ENCODE results near the gene FBXO9. TPM values are rescaled to one million over a fixed set of nuclear protein-coding genes. Genes with fewer than 3 reads are reported as not detected.

The FBXO9 gene
- total RNA-seq, 2 experiments from 2014 or later = 40.8 to 41.6 TPM

- no peak for ATAC-seq
- DNase-seq = no peak
- Mint-ChIP-seq H3K27me3 (no peaks in the 10 kb centered on the region), H3K9me3 (no peaks in the 10 kb centered on the region), H3K4me1 (ENCODE audit: low read depth) (no peaks in the 10 kb centered on the region), H3K36me3 (ENCODE audit: low read depth) (peaks cover 30% of the 10 kb centered on the region), H3K27ac (no peak overlapping the region), H3K4me3 (no peak overlapping the region)
- ChIA-PET CTCF (no interaction called here), POLR2A (no interaction called here)
- TF ChIP-seq, protein P1, sequence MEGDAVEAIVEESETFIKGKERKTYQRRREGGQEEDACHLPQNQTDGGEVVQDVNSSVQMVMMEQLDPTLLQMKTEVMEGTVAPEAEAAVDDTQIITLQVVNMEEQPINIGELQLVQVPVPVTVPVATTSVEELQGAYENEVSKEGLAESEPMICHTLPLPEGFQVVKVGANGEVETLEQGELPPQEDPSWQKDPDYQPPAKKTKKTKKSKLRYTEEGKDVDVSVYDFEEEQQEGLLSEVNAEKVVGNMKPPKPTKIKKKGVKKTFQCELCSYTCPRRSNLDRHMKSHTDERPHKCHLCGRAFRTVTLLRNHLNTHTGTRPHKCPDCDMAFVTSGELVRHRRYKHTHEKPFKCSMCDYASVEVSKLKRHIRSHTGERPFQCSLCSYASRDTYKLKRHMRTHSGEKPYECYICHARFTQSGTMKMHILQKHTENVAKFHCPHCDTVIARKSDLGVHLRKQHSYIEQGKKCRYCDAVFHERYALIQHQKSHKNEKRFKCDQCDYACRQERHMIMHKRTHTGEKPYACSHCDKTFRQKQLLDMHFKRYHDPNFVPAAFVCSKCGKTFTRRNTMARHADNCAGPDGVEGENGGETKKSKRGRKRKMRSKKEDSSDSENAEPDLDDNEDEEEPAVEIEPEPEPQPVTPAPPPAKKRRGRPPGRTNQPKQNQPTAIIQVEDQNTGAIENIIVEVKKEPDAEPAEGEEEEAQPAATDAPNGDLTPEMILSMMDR (IDR thresholded peaks at IDR 0.05) = no peak
- intact Hi-C loops (cut with micrococcal nuclease) = no loop called here
These were observed 26.6 kb upstream of the FBXO9 start for GRCh38 chr6:53038596-53038995.

DNA sequence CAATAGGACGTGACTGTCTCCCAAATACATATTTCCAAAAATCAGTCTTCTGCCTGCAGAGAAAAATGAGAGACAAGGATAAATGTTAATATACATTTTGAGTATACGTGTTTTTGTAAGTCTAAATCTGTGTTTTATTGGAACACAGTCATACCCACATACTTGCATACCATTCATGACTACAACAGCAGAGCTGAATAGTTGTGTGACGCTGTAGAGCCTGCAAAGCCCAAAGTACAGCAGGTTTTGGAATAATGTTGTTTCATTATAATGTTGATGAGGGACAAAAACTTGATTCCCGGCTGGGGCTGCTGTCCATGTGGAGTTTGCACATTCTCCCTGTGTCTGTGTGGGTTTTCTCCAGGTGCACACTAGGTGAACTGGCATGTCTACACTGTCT, 23.8 kb upstream of the FBXO9 start:
- intact Hi-C loops (cut with micrococcal nuclease) = no loop called here

GRCh38 chr6:53042112-53042511, 23.1 kb upstream of the FBXO9 start:
- Mint-ChIP-seq H3K27me3 (no peaks in the 10 kb centered on the region), H3K4me3 (no peak overlapping the region), H3K4me1 (ENCODE audit: low read depth) (peaks cover 2% of the 10 kb centered on the region), H3K27ac (no peak overlapping the region), H3K36me3 (ENCODE audit: low read depth) (peaks cover 20% of the 10 kb centered on the region), H3K9me3 (no peaks in the 10 kb centered on the region)
- ChIA-PET POLR2A (interaction anchor here (0.8 kb wide), 1 partner anchor 14 kb away, joined by 3 read pairs; no protein-coding TSS in a partner anchor), CTCF (interaction anchor here (0.5 to 0.6 kb wide), 2 partner anchors 47 to 427 kb away, joined by 3 read pairs; no protein-coding TSS in a partner anchor)
- ATAC-seq (no peak), DNase-seq (no peak)
- intact Hi-C loops (cut with micrococcal nuclease) = no loop called here
- TF ChIP-seq, protein P1 (IDR thresholded peaks at IDR 0.05) = no peak

More for the DNA sequence above, 23.8 kb upstream of the FBXO9 start:
- H3K27ac Mint-ChIP-seq = no peak overlapping the region
- H3K9me3 Mint-ChIP-seq = no peaks in the 10 kb centered on the region
- no peaks in the 10 kb centered on the region for H3K27me3 Mint-ChIP-seq
- CTCF ChIA-PET = no interaction called here
- POLR2A ChIA-PET = no interaction called here
- TF ChIP-seq, protein P1 (IDR thresholded peaks at IDR 0.05) = no peak
- H3K4me1 Mint-ChIP-seq (ENCODE audit: low read depth) = no peaks in the 10 kb centered on the region
- DNase-seq = no peak
- ATAC-seq = no peak
- no peak overlapping the region for H3K4me3 Mint-ChIP-seq
- peaks cover 24% of the 10 kb centered on the region for H3K36me3 Mint-ChIP-seq (ENCODE audit: low read depth)

GRCh38 chr6:53043581-53043980, 21.6 kb upstream of the FBXO9 start:
- no peak for ATAC-seq
- intact Hi-C loops (cut with micrococcal nuclease) = no loop called here
- Mint-ChIP-seq H3K27me3 (no peaks in the 10 kb centered on the region), H3K4me3 (no peak overlapping the region), H3K4me1 (ENCODE audit: low read depth) (peaks cover 13% of the 10 kb centered on the region), H3K9me3 (no peaks in the 10 kb centered on the region), H3K27ac (no peak overlapping the region), H3K36me3 (ENCODE audit: low read depth) (peaks cover 19% of the 10 kb centered on the region)
- TF ChIP-seq, protein P1 (IDR thresholded peaks at IDR 0.05) = no peak
- POLR2A ChIA-PET = no interaction called here
- no peak for DNase-seq
- CTCF ChIA-PET = interaction anchor here (1.1 kb wide), 1 partner anchor 9 kb away, joined by 3 read pairs; no protein-coding TSS in a partner anchor

DNA sequence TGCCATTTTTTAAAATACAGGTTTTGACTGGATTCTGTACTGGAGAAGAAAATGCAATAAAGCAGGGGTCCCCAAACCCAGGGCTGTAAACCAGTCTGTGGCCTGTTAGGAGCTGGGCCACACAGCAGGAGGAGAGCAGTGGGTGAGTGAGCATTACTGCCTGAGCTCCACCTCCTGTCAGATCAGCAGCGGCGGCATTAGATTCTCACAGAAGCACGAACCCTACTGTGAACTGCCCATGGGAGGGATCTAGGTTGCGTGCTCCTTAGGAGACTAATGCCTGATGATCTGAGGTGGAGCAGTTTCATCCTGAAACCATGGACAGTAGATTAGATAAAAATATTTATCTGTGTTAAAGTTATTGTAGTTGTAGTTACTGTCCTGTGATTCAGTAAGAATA, 21.1 kb upstream of the FBXO9 start:
- intact Hi-C loops (cut with micrococcal nuclease) = no loop called here
- Mint-ChIP-seq H3K27me3 (no peaks in the 10 kb centered on the region), H3K9me3 (no peaks in the 10 kb centered on the region), H3K4me1 (ENCODE audit: low read depth) (peaks cover 18% of the 10 kb centered on the region), H3K36me3 (ENCODE audit: low read depth) (peaks cover 18% of the 10 kb centered on the region), H3K4me3 (no peak overlapping the region), H3K27ac (no peak overlapping the region)
- ChIA-PET POLR2A (no interaction called here), CTCF (interaction anchor here (1.1 kb wide), 1 partner anchor 9 kb away, joined by 3 read pairs; no protein-coding TSS in a partner anchor)
- TF ChIP-seq, protein P1 (IDR thresholded peaks at IDR 0.05) = no peak
- no peak for ATAC-seq
- no peak for DNase-seq

Data from activated CD8-positive, alpha-beta T cell treated with anti-CD3 and anti-CD28 coated beads for 36 hours (primary cell).